Activated CD4-positive, CD25-positive, alpha-beta regulatory T cell (primary cell): ENCODE data around the gene DRC3.

Source experiments
- DNase-seq, 4 experiments: peaks; one replicate each; lab custom pipeline; 2025; lab: John Stamatoyannopoulos, UW

The DRC3 gene

DNA sequence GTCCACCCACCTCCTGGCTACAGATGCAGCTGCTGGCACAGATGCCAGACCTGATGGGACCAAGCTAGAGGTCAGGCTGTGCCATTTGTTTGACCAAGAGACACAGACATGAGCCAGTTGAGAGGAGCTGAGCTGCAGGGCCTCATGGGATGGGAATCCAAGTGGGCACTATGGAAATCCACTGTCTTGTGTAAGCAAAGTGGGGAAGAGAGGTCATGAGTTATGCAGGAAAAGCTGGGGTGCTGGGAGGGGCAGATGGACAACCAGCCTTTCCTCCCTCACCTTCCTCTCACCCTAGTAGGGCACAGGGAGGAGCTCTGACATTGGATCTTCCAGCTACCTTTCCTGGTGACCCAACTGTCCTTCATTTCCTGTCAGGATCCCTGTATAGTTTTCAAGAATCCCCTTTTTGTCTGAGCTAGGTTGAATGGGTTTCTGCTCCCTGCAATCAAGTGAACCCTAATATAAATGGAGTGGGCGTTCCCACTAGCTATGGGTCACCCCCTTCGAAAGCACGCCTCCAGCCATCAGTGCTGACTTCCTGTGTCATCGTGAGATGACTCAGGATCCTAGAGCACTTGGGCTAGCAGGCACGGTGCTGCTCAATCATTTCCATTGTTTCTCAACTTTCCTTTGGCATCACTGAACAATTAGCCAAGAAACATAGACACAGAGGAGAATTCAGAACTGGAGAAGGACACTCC lies 52.7 kb downstream of the DRC3 start:
- DNase-seq: no peak

DNA sequence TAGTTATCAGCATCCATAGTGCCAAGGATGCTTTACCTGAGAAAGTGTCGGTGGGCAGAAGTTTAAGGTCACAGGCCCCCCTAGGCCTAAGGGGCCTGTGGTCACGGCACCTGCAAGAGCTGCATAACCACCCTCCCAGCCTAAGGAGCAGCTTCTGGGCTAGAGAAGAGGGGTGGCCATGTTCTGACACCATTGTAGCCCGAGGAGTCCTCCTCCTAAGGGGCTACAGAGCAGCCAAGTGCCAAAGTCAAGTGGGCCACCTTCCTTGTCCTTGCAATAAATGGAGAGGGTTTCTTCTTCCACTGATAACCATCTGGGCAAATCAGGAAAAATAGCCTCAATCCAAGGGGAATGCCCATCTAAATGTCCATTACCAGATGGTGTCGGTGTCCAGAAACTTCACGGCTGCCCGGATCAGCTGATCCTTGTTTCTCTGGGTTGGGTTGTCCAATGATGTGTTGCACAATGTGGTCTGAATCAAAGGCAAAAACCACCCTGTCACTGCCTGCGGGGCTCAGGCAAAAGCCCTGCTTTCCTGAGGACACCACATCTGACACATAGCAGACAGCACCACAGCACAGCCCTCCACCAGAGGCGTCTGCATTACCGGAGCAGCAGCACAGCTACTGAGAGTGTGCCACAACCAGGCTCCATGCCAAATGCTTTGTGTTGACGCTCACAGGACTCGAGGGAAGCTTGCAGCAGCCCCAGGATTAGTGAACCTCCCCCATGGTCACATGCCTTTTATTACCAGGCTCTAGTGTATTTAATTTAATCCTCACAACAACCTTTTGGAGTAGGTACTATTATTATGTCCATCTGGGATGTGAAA lies 53.5 kb downstream of the DRC3 start:
- no peak for DNase-seq

DNA sequence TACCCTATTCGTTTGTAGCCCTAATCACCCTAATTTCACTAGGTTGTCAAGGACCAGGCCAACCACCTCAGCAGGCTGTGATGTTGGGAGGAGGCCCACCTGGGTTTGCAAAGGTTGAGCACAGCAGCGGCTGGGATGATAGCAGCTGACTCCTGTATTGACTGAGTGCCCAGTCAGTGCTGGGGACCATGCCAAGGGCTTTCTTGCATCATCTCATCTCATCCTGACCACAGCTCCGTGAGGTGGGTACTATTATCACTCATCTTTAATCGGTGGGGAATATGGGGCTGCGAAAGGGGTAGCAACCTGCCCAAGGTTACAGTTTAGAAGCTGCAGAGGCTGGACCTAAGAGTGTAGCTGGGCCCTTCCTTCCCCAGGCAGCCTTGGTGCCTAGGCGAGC lies 54.6 kb downstream of the DRC3 start:
- DNase-seq: no peak

DNA sequence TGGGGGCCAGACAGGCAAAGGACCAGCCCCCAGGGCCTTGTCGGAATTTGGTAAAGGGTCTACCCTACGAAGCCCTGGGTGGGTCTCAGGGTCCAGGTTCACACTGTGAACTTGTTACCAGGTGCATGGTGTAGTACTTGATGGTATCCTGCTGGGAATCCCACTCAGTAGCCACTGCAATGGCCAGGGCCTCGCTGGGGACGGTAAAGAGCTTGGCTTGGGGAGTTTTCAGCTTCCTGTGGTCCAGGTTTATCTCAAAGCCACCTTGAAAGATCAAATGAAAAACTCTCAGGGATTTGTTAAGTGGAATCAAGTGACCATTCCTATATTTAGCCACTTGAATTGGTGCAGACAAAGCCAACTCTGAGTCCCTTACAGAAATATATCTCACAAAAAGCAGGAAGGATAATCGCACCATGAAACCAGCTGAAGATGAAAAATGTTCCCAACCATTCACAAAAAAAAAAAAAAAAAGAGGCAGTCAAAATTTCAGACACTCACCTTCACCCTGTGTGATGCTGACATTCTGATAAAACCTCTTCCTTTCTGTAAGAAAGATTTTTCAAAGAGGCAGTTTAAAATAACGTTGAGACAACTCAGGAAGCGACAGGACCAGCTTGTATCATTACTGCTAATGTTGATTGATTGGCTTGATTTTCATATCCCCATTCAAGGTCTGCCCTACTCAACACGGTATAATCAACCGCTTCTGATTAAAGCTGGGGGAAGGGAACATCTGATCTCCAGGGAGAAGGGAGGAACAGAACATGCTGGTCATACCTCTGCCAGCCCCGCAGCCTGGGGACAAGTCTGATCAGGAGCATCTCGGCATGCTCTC lies 55.7 kb downstream of the DRC3 start:
- no peak for DNase-seq

DNA sequence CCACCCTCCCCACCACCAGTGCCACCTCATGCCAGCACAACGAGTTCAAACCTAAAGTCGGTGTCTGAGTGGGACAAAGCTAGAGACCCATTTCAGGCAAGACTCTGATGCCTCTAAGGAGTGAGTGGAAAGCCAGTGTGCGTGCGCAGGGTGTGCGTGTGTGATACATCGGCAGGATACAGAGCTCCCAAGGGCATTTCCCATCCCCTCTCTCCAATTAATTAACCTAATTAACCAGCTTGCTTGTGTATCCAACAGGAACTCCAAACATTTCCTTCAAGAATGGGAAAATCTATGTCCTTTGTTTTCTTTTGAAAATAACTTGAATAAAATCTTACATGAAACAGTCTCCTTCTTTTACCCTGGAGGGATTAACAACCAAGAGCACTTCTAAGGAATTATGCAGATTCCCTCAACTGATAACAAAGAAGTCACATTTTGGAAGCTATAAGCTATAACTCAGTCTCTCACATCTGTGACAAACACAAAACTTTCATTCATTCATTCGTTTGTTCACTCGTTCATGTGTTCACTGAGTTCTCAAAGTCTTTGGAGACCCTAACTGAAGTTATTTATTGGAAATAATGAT lies 56.4 kb downstream of the DRC3 start:
- DNase-seq: no peak

DNA sequence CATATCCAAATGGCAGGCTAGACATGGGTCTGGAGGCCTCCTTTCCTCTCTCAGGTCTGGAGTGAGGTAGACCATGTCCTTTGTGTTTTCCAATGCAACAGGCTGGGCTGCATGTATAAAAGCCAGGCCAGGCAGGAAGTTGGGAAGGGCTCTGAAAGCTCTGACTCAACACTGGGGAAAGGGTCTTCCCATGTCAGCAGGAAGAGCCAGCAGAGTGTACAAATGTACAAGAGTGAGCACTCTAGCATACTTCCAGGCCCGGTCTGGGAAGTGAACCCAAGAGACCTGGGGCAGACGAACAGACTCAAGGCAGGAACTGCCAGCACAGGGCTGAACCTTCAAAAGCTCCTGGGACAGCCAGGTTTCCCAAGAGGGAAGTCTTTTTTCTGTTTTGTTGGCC lies 59.3 kb downstream of the DRC3 start:
- DNase-seq: no peak

DNA sequence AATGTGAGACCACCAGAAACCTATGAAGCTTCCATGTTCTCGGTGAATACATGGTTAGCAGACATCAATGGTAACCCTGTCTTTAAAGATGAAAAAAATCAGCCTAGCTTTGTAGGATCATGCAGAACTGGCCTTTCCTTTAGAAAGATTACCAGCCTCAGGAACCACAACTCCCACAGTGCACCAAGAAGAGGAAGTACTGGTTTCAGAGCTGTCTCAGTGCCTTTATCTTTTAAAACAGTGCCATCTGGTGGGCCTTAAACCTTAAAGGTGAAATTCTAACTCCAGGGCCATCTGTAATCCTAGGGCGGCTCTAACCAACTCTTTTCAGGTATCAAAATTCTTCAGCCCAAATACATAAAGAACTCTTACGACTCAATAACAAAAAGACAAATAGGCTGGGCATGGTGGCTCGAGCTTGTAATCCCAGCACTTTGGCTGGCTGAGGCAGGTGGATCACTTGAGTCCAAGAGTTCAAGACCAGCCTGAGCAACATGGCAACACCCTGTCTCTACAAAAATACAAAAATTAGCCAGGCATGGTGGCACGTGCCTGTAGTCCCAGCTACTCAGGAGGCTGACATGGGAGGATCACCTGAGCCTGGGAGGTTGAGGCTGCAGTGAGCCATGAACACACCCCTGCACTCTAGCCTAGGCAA lies 60.9 kb downstream of the DRC3 start:
- peak in 2 of 4 experiments; percentile 12 to 21 for DNase-seq

DNA sequence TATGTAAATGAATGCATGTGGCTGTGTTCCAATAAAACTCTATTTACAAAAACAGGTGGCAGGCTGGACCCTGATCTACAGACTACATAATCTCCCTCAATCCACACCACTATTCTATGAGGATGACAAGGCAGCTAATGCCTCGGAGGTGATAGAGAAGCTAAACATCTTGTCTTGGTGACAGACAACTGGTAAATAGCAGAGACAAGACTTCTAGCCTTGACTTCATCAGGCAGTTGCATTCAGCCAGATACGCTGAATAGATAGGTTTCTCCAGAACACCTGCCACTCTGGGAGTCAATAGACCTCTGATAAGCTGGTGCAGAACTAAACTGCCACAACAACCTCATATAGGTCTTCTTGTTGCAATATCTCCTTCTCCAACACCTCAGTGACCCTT lies 63.0 kb downstream of the DRC3 start:
- no peak for DNase-seq

DNA sequence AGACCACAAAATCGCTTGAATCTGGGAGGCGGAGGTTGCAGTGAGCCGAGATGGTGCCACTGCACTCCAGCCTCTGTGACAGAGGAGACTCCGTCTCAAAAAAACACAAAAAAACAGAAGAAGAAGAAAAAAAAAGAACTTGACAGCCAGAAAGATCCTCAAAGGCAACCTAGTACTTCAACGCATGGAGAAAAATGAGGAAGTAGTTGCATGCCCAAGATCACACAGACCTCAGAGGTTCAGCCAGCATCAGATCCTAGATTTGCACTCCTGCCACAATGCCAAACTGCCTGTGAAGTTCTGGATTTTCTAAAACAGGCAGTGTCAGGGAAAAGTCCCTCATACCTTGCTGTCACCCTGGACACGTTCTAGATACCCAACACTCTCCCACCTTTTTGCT lies 64.8 kb downstream of the DRC3 start:
- no peak for DNase-seq

DNA sequence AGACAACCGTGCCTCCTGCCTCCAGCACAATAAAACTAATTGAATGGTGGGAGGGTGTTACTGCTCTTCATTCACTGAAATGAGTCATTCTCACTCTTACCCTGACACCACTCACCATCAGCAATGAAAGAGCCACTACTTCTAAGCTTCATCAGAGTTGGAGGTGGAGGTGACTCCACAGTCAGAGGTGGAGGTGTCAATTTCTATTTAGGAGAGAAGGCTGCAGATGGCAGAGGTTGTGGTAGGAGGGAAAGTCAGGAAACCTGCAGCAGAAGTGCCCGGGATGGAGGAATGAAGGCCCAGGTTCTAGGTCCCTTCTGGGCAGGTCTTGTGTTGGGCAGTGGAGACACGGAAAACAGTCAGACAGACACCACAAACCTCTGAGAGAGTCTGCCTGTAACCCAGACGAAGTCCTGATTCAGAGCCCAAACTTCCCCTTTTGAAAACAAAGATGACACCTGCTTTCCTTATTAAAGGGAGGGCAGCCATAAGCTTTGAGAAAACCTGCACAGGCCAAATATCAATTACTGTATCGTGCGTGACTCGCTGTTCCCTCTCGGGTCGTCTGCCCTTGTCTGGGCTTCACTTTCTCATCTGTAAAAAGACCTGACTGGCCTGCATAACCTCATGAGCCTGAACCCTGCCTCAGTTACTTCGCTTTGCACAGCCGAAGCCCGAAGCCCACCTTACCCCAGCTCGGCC lies 65.6 kb downstream of the DRC3 start:
- no peak for DNase-seq

DNA sequence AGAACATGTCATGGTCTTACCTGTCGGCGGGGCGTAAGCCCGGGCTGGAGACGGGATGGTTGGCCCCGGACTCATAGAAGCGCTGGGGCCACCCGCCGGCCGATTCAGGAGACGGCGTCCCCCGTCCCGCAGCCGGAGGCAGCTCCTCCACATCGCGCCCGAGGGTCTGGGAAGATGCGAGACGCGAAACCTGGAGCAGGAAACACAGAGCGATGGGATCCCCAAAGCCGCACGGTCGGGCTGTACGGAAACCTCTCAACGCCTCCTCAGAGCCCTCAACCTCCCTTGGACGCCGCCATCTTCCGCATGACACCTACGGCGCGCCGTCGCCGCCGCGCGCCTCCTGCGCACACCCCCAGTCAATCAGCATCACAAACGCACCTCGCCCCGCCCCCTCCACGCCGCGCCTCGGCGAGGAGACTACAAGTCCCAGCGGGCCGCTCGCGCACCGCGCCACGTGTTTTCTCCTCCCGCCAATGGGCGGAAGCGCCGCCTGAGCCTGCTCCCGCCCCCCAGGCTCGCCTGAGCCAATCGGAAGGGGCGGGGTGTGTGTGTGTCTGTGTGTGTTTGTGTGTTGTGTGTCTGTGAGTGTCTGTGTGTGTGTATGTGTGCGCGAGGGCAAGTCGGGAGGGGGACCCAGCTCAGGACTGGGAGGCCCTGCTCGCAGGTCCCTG lies 66.3 kb downstream of the DRC3 start, which contains the start of the genes ATPAF2 and GID4:
Gene ATPAF2 (minus strand): TSS at position 308 of the 674 bp plus-strand sequence. CDS start 155 bp downstream, at position 153.
Gene GID4 (plus strand): TSS at position 548 of the 674 bp plus-strand sequence. CDS start 57 bp downstream, at position 605.
- DNase-seq: peak; percentile 98 to 99 (median 99)

DNA sequence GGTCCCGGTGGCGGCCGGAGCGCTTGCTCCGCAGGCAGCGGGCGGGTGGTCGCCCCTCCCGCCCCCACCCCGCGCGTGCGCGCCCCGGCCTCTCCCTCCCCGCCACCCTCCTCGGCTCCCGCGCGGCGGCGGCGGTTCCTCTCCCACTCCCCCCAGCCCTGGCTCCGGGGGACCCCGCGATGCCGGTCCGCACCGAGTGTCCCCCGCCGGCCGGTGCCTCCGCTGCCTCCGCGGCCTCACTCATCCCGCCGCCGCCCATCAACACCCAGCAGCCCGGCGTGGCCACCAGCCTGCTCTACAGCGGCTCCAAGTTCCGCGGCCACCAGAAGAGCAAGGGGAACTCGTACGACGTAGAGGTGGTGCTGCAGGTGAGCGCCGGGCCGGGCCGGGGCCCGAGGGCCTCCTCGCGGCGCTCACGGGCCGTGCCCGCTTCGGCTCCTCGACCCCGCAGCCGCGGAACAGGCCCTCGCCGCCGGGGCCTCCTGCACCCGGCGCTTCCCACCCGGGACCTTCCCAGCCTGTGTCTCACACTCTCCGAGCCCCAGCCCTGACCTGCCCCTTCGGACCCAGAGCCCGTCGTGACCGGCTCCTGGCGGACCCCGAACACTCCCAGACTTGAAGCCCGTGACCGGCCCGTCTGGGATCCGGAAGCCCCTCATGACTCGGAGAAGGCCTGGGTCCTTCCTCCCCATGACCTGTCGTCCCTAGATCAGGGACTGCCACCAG lies 67.0 kb downstream of the DRC3 start:
- DNase-seq: no peak

DNA sequence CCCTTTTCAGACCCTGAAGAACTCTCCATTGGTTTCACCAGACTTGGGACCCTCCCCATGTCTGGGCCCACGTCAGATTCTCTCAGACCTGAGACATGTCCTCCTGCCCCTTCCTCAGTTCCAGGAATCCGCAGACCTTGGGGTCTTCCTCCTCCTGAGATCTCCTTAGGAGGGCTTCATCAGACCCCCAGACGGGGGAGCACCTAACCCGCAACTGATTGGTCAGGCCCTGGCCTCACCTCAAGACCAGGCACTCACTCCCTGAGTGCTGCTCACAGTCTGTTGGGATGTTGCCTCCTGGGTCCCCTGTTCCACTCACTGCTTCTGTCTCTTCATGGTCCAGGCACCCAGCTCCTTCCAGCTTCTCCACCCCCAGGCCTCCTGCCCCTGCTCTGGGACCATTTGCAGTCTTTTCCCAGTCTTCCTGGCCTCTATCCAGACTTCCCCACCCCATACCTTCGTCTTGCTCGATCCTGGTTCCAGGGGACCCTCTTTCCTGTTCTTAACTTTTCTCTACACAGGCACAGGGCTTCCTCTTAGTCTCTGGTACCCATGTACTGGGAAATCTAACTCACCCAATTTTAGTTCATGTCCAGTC lies 67.7 kb downstream of the DRC3 start:
- no peak for DNase-seq

DNA sequence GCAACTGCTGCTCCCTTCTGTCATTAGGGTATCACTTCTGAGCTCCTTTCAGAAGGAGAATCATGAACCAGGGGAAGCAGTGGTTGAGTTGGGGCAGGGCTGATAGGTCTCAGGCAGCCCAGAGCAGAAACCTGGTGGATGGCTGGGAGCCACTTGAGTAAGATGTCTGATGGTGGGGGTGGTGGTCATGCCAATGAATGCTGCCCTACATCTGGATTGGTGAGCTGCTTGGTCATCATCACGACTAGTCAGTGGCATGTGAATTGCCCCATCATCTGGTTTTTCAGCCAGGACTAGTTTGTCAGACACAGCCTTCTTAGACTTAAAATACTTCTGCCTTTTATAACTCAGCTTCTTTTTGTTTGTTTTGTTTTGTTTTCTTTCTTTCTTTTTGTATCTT lies 69.1 kb downstream of the DRC3 start:
- DNase-seq: no peak

DNA sequence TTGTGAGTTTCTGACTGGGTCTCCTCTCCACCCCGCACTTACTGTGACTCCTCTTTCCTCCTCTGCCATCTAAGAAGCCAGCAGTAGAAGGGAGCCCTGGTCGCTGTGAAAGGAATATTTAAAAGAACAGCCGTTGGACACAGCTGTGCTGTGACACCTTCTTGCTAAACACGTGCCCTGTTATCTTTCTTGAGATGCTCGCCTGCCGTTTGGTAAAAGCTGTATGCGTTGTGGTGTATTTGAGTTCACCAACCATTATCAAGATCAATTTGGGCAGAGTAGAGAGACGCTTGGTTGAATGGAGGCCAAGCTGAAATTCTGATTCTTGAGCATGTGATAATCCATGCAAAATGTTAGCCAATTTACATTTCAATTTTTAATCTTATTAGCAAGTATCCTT lies 70.3 kb downstream of the DRC3 start:
- DNase-seq: no peak

DNA sequence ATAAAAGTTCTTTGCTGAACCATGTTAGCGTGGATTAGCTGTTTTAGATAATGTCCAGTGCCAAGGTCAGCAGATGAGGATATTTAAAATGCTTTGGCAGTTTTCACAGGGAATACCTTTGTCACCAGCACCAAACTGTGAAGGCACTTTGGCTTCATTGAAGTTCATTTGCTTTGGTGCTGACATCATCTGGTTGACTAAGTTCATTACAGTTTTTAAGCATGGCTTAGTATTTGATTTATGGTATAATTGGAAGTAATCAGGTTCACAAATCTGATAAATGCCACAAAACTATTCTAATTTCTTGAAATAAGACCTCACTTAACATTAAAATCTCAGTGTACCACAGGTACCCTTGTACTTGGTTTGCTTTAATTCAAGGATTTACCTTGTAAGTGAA lies 70.8 kb downstream of the DRC3 start:
- DNase-seq: no peak

DNA sequence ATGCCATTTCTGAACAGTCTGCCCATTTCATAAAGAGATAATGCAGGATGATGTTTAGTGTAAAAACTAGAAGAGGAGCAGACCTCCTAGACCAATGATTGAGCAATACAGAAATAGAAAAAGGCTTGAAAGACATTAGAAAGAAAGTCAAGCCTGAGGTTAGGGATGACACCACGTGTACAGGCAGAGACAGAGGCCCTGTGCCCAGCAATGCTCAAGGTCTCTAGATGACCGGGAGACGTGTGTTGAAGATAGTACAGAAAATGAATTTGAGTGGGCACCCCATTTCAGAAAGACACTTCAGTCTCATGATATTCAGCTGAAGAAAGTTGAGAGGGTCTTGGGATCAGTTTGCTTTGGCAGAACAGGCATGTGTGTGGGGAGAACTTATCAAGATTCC lies 71.9 kb downstream of the DRC3 start:
- no peak for DNase-seq

DNA sequence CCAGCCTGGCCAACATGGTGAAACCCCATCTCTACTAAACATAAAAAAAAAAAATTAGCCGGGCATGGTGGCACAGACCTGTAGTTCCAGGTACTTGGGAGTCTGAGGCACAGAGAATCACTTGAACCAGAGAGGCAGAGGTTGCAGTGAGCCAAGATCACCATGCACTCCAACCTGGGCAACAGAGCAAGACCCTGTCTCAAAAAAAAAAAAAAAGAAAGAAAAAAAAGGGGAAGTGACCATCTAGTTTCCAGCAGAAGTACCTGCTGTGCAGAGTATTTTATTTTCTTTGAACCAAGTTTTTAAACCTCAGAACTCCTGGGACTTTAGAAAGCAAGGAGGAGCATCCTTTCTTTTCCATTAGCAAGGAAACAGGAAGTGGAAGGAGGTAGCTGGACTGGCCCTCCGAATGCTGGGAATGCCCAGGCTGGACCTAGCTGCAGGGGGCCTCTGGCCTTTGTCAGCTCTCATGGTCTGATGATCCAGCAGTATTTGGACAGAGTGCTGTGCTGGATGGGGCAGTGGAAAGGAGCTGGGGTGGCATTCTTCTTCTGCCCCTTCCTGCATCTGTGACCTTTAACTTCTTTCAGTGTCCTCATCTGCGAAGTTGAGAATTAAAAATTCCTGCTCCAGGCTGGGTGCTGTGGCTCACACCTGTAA lies 73.2 kb downstream of the DRC3 start:
- no peak for DNase-seq

DNA sequence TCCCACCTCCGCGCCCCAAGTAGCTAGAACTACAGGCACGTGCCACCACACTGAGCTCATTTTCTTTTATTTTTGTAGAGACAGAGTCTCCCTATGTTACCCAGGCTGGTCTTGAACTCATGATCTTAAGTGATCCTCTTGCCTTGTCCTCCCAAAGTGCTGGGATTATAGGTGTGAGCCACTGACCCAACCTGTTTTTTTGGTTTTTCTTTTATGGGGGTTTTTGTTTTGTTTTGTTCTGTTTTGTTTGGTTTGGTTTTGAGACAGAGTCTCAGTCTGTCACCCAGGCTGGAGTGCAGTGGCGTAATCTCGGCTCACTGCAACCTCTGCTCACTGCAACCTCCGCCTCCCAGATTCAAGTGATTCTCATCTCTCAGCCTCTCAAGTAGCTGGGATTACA lies 82.9 kb downstream of the DRC3 start:
- no peak for DNase-seq
